Activated CD4-positive, alpha-beta T cell treated with anti-CD3 and anti-CD28 coated beads for 1 hour (primary cell): ENCODE measurements around the gene NEBL.
"Not testable (repeated sequence)": the region's sequence is repeated elsewhere in the genome, so short reads cannot be mapped to it uniquely, and the experiment has no call there.

Experiments
- DNase-seq: peaks from one replicate; pipeline ENCODE4 v3.0.0-alpha.2; 2020

The NEBL gene, protein sequence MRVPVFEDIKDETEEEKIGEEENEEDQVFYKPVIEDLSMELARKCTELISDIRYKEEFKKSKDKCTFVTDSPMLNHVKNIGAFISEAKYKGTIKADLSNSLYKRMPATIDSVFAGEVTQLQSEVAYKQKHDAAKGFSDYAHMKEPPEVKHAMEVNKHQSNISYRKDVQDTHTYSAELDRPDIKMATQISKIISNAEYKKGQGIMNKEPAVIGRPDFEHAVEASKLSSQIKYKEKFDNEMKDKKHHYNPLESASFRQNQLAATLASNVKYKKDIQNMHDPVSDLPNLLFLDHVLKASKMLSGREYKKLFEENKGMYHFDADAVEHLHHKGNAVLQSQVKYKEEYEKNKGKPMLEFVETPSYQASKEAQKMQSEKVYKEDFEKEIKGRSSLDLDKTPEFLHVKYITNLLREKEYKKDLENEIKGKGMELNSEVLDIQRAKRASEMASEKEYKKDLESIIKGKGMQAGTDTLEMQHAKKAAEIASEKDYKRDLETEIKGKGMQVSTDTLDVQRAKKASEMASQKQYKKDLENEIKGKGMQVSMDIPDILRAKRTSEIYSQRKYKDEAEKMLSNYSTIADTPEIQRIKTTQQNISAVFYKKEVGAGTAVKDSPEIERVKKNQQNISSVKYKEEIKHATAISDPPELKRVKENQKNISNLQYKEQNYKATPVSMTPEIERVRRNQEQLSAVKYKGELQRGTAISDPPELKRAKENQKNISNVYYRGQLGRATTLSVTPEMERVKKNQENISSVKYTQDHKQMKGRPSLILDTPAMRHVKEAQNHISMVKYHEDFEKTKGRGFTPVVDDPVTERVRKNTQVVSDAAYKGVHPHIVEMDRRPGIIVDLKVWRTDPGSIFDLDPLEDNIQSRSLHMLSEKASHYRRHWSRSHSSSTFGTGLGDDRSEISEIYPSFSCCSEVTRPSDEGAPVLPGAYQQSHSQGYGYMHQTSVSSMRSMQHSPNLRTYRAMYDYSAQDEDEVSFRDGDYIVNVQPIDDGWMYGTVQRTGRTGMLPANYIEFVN

DNA sequence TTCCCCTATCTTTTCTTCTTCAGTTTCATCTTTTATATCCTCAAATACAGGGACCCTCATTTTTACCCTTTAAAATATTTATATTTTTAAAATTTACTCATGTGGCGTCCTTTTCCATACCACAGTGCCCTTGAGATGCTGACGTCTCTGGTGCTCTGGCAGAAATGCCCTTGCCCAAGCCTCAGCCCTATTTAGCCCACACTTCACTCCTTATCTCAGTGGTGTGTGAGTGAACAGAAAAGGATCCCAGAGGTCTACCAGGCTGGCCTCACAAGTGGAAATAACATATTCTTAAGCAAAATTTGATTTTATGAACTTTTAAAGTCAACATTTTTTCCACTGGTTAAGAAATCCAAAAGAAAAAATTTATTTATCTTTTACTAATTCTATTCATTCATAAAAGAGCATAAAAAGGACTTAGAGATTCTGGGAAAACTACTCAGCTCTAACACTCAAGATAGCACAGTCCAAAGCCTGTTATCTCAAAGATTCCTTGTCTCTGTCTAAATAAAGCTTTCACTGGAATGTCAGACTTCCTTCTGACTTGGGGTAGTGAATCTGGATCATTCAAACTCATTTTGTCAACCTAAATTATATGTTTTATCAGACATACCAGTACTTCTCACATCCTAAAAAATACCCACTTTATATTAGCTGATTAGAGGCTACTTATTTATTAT lies at the start of gene NEBL:
TSS of gene NEBL (minus strand) at position 166 of the 680 bp plus-strand sequence. CDS start at position 60, 106 bp downstream.
- DNase-seq, result no peak

DNA sequence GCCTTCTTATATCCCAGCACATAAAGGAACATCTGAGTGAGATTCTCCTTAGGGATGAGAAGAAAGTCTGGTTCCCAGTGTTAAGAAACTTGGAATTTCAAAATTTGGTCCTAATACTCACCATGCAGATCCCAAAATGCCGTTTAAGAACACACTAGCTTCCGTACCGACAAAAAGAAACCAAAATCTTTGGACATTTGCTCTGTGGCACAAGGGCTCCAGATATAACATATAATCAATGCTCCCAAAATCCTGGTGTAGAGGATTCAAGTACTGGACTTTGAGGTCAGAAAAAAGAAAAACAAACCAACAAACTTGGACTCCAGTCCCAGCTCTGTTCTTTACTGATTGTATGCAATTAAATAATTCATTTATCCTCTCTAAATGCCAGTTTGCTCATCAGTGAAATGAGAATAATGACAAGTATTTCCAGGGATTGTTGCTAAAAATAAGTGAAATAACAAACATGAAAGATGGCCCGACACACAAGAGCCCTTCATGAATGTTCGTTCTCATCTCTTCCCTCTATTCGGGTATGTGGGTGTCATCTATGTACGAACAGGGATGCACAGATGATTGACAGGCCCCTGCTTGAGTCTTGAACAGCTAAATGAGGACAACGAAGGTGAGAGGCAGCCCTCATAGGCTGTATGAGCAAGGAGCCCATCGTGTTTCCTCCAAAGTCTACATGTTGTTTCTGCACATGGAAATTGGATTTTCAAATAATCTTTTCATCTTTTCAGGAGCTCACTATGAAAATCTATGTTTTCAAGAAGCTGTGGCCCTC lies 48.6 kb upstream of the NEBL start:
- no peak for DNase-seq

DNA sequence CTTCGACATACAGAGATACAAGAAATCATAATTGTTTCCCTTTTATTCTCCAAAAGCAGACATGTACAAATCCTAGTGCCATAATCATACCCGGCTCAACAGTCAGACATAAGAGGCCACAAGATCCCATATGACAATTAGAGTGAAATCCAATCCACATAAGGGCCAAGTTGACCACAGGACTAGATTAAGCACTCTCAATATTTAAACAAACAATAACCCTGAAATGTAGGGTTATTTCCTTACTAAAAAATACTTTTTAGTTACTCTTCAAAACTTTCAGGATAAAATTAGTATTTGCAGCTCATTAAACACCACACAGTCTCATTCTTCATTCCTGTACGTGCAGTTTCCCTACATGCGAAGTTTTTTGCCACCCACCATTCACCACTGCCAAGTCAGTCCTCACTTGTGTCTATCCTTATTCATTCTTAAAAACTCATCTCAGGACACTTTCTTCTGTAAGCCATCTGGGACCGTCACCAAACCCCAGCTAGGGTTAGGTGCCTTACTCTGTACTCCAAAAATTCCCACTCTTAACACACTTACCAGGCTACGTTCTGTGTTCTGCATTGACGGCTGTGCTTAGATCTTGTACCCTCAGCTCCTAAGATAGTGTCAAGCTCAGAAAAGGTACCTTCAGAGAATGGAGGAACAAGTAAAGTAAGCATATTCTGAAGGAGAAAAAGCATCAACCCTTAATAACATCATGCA lies 47.8 kb upstream of the NEBL start:
- no peak for DNase-seq

DNA sequence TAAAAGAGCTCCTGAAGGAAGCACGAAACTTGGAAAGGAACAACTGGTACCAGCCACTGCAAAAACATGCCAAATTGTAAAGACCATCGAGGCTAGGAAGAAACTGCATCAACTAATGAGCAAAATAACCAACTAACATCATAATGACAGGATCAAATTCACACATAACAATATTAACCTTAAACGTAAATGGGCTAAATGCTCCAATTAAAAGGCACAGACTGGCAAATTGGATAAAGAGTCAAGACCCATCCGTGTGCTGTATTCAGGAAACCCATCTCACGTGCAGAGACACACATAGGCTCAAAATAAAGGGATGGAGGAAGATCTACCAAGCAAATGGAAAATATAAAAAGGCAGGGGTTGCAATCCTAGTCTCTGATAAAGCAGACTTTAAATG lies 42.3 kb upstream of the NEBL start:
- not testable (repeated sequence) for DNase-seq

DNA sequence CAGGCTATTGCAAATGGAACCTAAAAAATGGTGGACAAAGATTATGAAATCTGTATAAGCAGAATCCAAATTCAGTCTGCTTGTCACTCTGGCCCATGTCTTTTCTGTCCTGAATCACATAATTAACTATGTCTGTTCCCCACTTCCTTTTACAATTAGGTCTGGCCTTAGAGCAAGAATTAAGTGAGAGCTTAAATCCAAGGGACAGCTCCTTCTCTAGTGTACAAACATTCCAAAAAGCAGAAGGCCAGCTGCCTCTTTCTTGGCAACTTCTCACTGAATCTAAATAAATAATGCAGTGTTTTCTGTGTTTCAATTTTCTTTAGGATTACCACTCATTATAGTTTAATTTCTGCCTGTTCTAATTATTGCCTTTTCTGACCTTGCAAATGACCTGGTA lies 39.3 kb upstream of the NEBL start:
- DNase-seq, result no peak

DNA sequence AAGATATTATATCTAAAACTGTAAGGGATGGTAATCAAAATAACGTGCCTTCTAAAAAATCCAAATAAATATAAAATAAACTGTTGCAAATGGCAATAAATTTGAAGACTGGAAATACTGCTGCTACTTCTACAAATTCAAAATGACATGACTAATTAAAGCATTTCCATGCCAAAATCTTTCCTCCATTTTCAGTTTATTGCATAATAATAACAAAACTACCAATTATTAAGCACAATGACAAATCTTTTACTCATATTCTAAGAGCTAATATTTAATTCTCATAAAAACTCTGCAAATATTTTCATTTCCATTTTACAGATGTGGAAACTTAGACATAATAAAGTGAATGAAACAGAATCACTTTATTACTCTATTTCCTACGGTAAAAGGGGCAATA lies 38.8 kb upstream of the NEBL start:
- DNase-seq, result no peak

DNA sequence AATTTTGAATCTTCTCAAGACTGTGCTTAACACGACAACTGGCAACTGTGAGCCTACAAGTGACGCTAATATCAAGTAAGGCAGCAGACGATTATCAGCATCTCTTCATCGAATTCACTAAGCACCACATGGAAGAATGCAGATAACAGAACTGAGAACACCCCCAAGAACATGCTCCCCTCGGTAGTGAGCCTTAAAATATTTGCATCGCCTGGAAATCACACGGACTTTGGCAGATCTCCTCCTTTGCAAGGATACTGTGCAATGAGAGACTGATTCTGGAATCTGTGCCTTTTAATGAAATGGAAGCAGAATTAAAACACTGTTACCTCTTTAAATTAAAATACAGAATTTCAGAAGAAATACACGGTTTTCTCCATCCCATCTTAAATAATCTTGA lies 38.2 kb upstream of the NEBL start:
- DNase-seq, result no peak

DNA sequence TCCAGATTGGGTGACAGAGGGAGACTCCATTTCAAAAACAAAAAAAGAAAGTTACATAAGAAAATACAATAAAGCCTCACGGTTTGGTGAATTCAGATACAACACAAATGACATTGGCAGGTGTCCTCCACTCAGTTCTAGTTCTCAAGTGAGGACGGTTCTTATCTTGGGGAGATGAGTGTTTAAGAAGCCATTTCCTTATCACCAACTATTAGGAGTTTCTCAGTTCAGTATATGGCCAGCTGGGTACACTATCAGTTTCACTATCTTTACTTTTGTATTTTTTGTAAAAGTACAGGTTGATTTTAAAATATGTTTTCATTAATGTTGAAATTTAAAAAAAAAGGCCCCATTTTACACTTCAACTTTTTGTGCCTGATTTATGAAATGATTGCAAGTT lies 36.6 kb upstream of the NEBL start:
- no peak for DNase-seq

DNA sequence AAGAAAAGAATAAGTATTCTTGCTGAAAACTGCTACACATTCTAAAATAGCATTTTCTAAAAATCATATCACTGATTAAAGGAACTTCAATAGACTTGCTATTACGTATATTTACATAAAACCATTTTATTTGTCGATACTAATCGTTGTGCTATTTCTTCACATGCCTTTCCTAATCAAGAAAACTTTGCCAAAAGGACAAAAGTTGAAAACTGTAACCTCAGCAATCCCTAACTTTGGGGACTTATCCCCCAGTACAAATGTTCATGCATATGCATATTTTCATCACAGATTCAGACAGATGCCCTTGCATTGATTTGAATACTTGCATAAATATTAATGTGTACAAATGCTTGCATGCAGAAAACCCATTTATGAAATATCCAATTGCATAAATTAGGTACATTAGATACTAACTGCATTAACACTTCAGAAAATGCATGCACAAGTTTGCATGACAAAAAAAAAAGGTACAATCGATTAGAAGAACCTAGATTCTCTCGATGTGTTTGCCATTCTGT lies 35.6 kb upstream of the NEBL start:
- no peak for DNase-seq

DNA sequence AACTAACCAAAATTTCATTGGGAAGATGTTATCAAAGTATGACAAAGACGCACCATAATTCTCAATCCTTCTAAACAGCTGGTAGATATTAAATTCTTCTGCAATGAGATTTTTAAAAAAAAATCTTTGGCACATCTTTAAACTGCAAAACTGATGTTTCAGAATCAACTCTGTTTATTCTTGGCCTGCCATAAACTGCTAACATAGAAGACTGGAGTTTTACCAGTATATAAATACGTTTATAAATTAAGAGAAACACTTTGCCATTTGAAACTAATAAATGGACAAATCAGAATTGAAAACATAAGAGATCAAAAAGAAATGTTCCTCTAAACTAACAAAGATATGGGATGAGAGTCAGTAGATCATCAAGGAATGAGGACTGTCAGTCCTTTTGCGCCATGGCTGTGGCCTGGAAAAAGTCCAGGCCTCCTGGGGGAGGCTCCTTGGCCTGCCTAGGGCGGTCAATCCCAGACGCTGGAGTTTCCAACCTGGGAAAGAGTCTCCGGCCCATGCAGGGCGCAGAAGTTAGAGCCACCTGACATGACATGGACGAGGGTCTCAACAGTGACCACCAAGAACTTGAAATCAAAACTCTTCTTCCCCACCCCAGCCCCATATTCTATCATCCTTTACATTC lies 34.2 kb upstream of the NEBL start:
- no peak for DNase-seq

DNA sequence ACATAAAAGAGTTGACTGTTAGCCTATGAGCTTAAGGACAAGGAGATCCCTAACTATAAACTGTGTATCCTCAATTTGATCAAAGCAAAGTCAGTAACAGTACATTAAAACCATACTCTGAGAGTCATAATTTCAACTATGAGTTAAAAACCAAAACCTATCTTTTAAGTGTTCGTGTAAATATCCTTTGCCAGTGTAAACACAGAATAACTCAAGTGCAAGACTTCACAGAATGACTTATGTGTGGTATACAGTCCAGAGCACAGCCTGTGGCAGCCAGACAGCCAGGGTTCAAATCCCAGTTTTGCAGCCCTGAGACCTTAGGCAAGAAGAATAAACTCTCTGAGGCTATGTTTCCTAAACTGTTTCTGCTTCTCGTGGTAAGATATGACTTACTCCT lies 30.3 kb upstream of the NEBL start:
- DNase-seq, result no peak

DNA sequence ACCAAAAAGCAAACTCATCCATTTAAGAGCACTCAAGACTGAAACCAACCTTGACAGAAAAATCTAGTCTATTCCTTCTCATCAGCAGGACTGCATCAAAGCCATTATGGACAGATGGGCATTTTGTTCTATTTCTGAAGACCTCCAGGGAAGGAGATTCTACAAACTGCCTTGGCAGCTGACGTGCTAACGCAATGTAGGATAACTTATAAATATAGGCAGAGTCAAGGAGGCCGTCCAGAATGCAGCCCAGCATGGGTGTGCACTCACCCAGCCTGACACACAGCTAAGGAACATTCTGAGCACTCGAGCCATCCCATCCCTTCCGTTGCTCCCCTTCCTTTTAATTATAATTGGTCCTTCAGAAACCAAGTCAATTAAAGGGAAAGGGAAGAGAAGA lies 25.3 kb upstream of the NEBL start:
- no peak for DNase-seq

DNA sequence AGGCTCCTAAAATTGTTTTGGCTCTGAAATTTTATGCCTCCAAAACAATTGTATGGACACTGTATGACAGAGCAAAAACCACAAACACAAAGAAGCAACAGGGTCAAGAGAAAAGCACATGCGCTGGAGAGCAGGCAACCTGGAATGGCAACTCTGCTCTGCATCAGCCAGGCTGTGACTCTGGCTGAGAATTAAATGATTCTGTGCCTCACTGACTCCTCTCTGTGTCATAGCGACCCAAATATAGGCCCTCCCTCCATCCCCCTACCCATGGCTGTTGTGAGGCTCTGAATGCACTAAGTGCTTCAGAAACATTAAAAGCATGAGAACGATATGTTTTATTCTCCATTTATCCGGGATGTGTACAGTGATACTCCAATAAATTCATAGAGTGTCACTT lies 24.9 kb upstream of the NEBL start:
- no peak for DNase-seq

DNA sequence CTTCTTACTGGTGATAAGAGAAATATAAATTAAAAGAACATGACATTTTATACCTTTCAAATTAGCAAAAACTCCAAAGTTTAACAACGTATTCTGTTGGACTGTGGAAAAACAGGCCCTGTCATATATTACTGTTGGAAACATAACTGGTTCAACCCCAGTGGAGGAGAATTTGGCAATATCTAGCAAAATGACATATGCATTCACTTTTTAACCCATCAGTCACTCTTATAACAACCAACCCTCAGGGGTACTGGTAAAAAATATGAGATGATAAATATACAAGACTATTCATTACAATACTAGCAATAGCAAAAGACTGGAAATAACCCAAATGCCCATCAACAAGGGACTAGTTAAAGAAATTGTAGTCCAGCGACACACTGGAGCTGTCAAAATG lies 22.9 kb upstream of the NEBL start:
- no peak for DNase-seq

DNA sequence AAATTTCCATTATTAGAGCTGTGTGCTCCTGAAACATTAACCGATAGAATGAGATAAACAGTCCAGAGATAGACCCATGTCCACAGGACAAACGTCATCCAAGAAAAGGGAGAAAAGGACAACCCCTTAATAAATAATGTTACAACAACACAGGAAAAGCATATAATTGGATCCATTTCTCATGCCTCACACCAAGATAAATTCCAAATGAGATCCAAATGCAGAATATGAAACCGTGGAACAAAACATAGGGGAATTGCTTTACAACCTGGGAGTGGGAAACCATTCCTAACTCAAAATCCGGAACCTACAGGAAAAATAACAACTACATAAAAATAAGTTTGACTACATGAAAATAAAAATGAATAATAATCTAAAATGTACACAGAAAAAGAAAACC lies 22.4 kb upstream of the NEBL start:
- no peak for DNase-seq

DNA sequence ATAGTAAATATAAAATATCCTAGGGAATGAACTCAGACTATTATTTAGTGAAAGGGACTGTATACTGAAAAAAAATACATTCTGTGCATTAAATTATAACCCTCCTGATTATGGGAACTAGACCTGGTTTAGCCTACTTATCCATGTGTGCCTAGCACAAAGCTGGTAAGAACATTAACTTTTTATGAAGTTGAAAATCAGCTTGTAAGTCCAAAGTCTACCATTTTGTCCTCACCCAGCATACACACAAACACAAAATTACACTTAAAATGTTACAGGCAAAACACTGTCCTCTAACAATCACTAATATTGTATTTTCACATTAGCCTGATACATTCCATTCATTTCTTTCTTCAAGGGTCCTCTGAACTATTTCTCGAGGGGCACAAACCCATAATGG lies 19.9 kb upstream of the NEBL start:
- no peak for DNase-seq

DNA sequence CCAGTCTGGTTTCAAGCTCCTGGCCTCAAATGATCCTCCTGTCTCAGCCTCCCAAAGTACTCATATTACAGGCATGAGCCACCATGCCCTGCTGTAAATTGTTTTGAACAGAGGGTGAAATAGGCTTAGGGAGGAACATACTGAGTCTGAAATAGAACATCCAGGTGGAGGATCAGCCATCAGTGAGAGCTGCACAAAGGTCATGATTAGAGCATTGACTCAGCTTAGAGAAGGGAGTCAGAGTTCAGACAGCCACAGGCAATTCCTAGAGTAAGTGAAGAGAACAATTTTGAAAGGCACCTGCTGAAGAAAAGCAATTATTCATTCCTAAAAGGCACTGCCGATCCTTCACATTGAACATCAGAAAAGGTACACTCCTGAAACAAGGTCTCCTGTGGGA lies 15.9 kb upstream of the NEBL start:
- no peak for DNase-seq

DNA sequence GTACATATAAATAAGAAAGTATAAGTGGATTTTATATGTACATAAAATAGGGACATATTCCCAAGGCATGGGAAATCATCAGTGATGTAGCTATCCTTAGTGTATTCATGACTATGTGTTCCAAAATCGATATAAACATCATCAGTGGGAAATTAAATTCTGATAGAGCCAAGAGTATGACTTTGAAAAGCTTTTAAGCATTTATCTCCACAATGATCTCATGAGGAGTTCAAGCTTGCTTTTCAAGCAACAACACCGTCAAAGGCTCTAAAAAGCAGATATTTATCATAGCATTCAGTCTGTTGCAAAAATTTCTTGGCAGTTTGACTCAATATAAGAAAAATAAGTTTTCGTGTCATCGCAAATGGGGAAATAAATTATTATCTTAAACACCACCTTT lies 14.5 kb upstream of the NEBL start:
- no peak for DNase-seq

DNA sequence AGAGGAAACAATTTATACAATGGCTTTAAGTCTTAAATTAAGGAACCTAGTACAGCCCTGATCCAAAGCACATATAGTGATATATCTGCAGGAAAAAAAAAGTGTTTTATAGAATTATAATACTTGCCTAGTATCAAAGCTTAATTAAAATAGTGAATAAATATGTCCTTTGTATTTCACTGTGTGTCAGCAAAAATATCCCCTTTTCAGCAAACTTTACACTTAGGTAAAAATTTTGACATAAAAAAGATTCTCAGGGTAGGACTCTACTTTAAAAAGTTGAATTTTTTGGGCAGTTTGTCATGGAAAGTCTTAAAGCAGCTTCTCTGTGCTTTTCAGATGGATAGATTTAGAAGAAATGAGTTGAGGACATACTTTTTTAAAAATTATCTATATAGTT lies 12.7 kb upstream of the NEBL start:
- DNase-seq, result no peak

DNA sequence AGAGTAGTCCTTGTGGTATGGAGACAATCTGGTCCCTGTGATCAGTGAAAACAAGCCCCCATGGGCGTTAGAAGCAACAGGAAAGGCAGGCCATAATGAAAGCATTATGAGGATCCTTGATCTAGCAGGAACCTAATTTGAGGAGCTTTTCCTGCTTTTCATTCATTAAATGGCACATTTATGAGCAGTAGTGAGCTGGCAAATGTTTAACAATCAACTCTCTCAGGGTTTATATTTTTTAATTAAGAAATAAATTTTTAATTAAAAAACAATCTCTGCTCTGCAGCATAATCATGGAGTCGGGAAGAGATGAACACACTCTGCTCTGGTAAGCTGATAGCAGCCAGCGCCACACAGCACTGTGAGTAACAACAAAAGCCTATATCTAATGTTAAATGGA lies 11.3 kb upstream of the NEBL start:
- DNase-seq, result no peak
